Measurements from ENCODE around the gene OSBP2.
A peak's percentile ranks its signal among the peaks of the same experiment; 100 is the strongest.

OSBP2 gene

GRCh38 chr22:30879415-30879797 is 184.7 kb downstream of the OSBP2 start:
- WGBS = 87% methylated on average over 8 of the region's 8 CpGs
- no peak overlapping the region for H3K27ac ChIP-seq (ENCODE audit: low read depth, low read length)
- no peak overlapping the region for H3K9ac ChIP-seq (ENCODE audit: low read depth, low read length)

GRCh38 chr22:30880181-30880601 is 185.5 kb downstream of the OSBP2 start:
- H3K4me3 ChIP-seq (ENCODE audit: low read length) = no peak overlapping the region
- H3K27ac ChIP-seq (ENCODE audit: low read depth, low read length) = no peak overlapping the region
- no peaks in the 10 kb centered on the region for H3K27me3 ChIP-seq (ENCODE audit: insufficient read depth, low read length)
- no peak overlapping the region for H3K9ac ChIP-seq (ENCODE audit: low read depth, low read length)
- no peaks in the 10 kb centered on the region for H3K4me1 ChIP-seq (ENCODE audit: insufficient read depth, low read length)
- no peaks in the 10 kb centered on the region for H3K9me3 ChIP-seq (ENCODE audit: insufficient read depth, low read depth, low read length)
- no peaks in the 10 kb centered on the region for H3K36me3 ChIP-seq (ENCODE audit: insufficient read depth, low read length)
- WGBS = 90% methylated on average over 8 of the region's 8 CpGs

More at GRCh38 chr22:30879415-30879797, 184.7 kb downstream of the OSBP2 start:
- Histone ChIP-seq H3K27me3 (ENCODE audit: insufficient read depth, low read length) (no peaks in the 10 kb centered on the region), H3K9me3 (ENCODE audit: insufficient read depth, low read depth, low read length) (no peaks in the 10 kb centered on the region), H3K36me3 (ENCODE audit: insufficient read depth, low read length) (no peaks in the 10 kb centered on the region), H3K4me1 (ENCODE audit: insufficient read depth, low read length) (no peaks in the 10 kb centered on the region), H3K4me3 (ENCODE audit: low read length) (no peak overlapping the region)

- Histone ChIP-seq H3K36me3 (ENCODE audit: insufficient read depth, low read length) (no peaks in the 10 kb centered on the region), H3K4me3 (ENCODE audit: low read length) (no peak overlapping the region), H3K9me3 (ENCODE audit: insufficient read depth, low read depth, low read length) (no peaks in the 10 kb centered on the region), H3K27me3 (ENCODE audit: insufficient read depth, low read length) (no peaks in the 10 kb centered on the region), H3K27ac (ENCODE audit: low read depth, low read length) (no peak overlapping the region), H3K9ac (ENCODE audit: low read depth, low read length) (no peak overlapping the region), H3K4me1 (ENCODE audit: insufficient read depth, low read length) (no peaks in the 10 kb centered on the region)
- 95% methylated on average over 5 of the region's 5 CpGs for WGBS
Observed at GRCh38 chr22:30880847-30881246, 186.2 kb downstream of the OSBP2 start.

DNA sequence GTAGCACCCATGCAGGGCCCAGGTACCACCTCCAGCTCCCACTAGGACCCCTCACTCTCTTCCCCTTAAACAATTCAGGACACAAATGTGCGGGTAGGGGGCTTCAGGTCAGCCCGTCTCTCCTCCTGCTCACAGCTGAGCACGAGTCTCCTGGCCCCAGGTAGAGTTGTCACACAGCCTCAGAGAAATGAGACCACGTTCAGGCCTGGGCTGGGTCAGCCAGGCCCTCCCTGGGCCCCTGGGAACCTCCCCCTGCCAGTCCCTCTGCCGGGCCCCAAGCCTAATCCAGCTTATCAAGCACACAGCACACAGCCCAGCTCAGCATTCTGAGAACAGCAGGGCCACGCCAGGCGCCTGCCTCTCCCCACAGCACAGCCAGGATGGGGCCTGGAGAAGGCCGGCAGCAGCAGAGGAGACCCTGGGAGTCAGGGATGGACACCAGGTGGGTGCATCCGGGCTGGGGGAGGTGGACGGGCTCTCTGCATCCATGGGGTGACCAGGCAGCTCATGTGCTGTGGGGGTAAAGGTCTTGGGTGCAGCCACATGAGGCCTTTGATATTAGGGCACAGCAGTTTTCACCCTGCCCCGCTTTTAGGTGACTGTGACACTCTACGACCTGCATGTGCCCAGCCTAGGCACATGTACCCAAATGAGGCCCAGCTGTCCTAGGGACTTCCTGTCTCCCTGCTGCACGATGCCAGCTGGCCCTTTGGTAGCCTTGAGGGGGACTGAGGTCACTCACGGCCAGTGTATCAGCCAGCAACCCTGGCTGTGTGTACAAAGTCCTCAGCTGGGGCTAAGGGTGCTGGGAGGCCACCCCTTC is 186.9 kb downstream of the OSBP2 start:
- Histone ChIP-seq H3K27me3 (ENCODE audit: insufficient read depth, low read length) (no peaks in the 10 kb centered on the region), H3K27ac (ENCODE audit: low read depth, low read length) (no peak overlapping the region), H3K4me3 (ENCODE audit: low read length) (no peak overlapping the region), H3K9ac (ENCODE audit: low read depth, low read length) (0 out of 2 replicates have a peak overlapping the region, but pooled peaks have one; percentile 6), H3K4me1 (ENCODE audit: insufficient read depth, low read length) (no peaks in the 10 kb centered on the region), H3K9me3 (ENCODE audit: insufficient read depth, low read depth, low read length) (no peaks in the 10 kb centered on the region), H3K36me3 (ENCODE audit: insufficient read depth, low read length) (no peaks in the 10 kb centered on the region)
- WGBS = 81% methylated on average over 14 of the region's 14 CpGs

DNA sequence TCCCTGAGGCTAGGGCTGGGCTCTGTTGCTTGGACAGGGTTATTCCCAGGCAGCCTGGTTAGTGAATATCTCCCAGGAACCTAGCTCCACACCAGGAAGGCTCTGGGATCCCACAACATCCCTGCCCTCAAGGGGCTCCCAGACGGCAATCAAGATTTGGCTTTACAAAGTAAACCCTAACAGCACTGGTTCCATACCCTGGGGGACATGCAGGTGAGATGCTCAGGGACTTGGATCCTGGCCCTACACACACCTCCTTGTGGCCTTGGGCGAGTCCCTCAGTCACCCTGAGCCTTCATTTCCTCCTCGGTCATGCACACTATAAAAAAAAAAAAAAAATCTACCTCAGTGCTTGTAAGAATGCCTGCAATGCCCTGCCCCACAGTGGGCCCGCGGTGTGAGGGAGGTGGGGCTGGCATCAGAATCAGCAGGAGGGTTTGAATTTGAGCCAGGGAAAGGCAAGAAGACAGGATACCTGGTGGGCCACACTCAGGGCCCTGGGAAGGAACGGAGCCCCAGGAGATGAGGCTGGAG is 187.6 kb downstream of the OSBP2 start:
- Histone ChIP-seq H3K27ac (ENCODE audit: low read depth, low read length) (no peak overlapping the region), H3K9me3 (ENCODE audit: insufficient read depth, low read depth, low read length) (no peaks in the 10 kb centered on the region), H3K4me1 (ENCODE audit: insufficient read depth, low read length) (no peaks in the 10 kb centered on the region), H3K36me3 (ENCODE audit: insufficient read depth, low read length) (no peaks in the 10 kb centered on the region), H3K27me3 (ENCODE audit: insufficient read depth, low read length) (no peaks in the 10 kb centered on the region), H3K9ac (ENCODE audit: low read depth, low read length) (no peak overlapping the region), H3K4me3 (ENCODE audit: low read length) (no peak overlapping the region)
- WGBS = 71% methylated on average over 6 of the region's 6 CpGs

DNA sequence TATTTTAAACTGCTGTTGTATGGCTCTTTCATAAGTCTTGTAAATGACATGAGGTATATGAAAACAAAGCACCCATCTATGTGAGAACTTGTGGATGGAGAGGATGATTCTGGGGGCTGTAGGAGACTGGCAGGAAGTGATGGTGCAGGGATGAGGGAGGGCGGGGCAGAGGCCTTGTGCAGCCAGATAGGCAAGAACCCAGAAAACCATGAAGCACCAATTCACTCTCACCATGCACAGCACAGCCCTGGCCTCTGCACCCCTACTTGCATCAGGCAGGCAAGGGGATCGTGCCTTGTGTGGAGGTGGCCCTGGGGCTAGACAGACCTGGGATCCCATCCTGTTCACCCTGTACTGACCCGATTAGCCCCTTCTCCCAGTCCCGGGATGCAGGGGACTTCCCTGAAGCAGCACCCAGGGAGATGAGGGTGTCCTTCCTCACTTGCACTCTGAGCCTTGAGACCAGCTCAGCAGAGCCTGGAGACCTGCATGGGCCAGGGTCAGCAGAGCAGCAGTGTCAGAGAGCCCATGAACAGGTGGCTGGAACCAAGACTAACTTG is 188.4 kb downstream of the OSBP2 start:
- 98% methylated on average over 3 of the region's 4 CpGs for WGBS
- no peak overlapping the region for H3K4me3 ChIP-seq (ENCODE audit: low read length)
- H3K4me1 ChIP-seq (ENCODE audit: insufficient read depth, low read length) = no peaks in the 10 kb centered on the region
- H3K9ac ChIP-seq (ENCODE audit: low read depth, low read length) = no peak overlapping the region
- no peaks in the 10 kb centered on the region for H3K9me3 ChIP-seq (ENCODE audit: insufficient read depth, low read depth, low read length)
- H3K36me3 ChIP-seq (ENCODE audit: insufficient read depth, low read length) = no peaks in the 10 kb centered on the region
- no peaks in the 10 kb centered on the region for H3K27me3 ChIP-seq (ENCODE audit: insufficient read depth, low read length)
- no peak overlapping the region for H3K27ac ChIP-seq (ENCODE audit: low read depth, low read length)

- 94% methylated on average over 7 of the region's 7 CpGs for WGBS
- no peak overlapping the region for H3K4me3 ChIP-seq (ENCODE audit: low read length)
- H3K9ac ChIP-seq (ENCODE audit: low read depth, low read length) = no peak overlapping the region
- no peaks in the 10 kb centered on the region for H3K27me3 ChIP-seq (ENCODE audit: insufficient read depth, low read length)
- H3K4me1 ChIP-seq (ENCODE audit: insufficient read depth, low read length) = no peaks in the 10 kb centered on the region
- H3K36me3 ChIP-seq (ENCODE audit: insufficient read depth, low read length) = no peaks in the 10 kb centered on the region
- H3K9me3 ChIP-seq (ENCODE audit: insufficient read depth, low read depth, low read length) = no peaks in the 10 kb centered on the region
- no peak overlapping the region for H3K27ac ChIP-seq (ENCODE audit: low read depth, low read length)
Observed at GRCh38 chr22:30883586-30884145, 189.0 kb downstream of the OSBP2 start.

- Histone ChIP-seq H3K27ac (ENCODE audit: low read depth, low read length) (no peak overlapping the region), H3K9me3 (ENCODE audit: insufficient read depth, low read depth, low read length) (no peaks in the 10 kb centered on the region), H3K27me3 (ENCODE audit: insufficient read depth, low read length) (no peaks in the 10 kb centered on the region), H3K4me3 (ENCODE audit: low read length) (no peak overlapping the region), H3K36me3 (ENCODE audit: insufficient read depth, low read length) (no peaks in the 10 kb centered on the region), H3K9ac (ENCODE audit: low read depth, low read length) (no peak overlapping the region), H3K4me1 (ENCODE audit: insufficient read depth, low read length) (no peaks in the 10 kb centered on the region)
- 94% methylated on average over 18 of the region's 18 CpGs for WGBS
Observed at GRCh38 chr22:30884211-30885000, 189.7 kb downstream of the OSBP2 start.

DNA sequence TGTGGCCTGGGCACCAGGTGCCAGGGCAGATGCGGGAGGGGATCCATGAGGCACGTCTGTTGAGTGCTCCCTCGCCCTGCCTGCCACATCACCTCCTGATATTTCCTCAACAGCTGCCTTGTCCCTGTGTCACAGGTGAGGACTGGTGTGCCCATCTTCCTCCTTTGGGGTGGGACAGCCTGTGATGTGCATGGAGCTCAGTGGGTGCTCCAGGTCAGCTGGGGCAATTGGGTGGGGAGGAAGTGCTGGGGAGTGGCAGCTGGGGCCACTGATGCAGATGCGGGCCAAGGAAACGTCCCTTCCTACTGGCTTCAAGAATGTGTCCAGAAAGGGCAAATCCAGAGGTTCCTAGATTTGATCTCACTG is 190.3 kb downstream of the OSBP2 start:
- Histone ChIP-seq H3K27ac (ENCODE audit: low read depth, low read length) (no peak overlapping the region), H3K4me1 (ENCODE audit: insufficient read depth, low read length) (no peaks in the 10 kb centered on the region), H3K9ac (ENCODE audit: low read depth, low read length) (no peak overlapping the region), H3K9me3 (ENCODE audit: insufficient read depth, low read depth, low read length) (no peaks in the 10 kb centered on the region), H3K27me3 (ENCODE audit: insufficient read depth, low read length) (no peaks in the 10 kb centered on the region), H3K4me3 (ENCODE audit: low read length) (no peak overlapping the region), H3K36me3 (ENCODE audit: insufficient read depth, low read length) (no peaks in the 10 kb centered on the region)
- 96% methylated on average over 5 of the region's 5 CpGs for WGBS

GRCh38 chr22:30885591-30885990 is 190.9 kb downstream of the OSBP2 start:
- Histone ChIP-seq H3K27ac (ENCODE audit: low read depth, low read length) (no peak overlapping the region), H3K4me3 (ENCODE audit: low read length) (no peak overlapping the region), H3K4me1 (ENCODE audit: insufficient read depth, low read length) (no peaks in the 10 kb centered on the region), H3K9ac (ENCODE audit: low read depth, low read length) (no peak overlapping the region), H3K36me3 (ENCODE audit: insufficient read depth, low read length) (no peaks in the 10 kb centered on the region), H3K9me3 (ENCODE audit: insufficient read depth, low read depth, low read length) (no peaks in the 10 kb centered on the region), H3K27me3 (ENCODE audit: insufficient read depth, low read length) (no peaks in the 10 kb centered on the region)
- WGBS = 93% methylated on average over 9 of the region's 9 CpGs

DNA sequence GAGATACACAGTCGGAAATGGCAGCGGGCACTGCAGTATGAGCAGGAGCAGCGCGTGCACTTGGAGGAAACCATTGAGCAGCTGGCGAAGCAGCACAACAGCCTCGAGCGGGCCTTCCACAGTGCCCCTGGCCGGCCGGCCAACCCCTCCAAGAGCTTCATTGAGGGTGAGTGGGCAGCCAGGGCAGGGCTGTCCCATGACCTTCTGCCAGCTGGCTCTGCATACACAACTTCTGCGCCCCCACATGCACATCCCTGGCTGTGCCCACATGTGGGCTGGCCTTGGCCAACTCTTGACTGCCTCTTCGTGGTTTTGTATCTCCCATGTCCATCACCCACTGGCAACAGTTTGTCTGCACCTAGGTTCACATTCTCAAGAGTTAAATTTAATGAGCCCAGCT is 192.8 kb downstream of the OSBP2 start:
- 96% methylated on average over 11 of the region's 11 CpGs for WGBS
- H3K4me1 ChIP-seq (ENCODE audit: insufficient read depth, low read length) = no peaks in the 10 kb centered on the region
- no peak overlapping the region for H3K9ac ChIP-seq (ENCODE audit: low read depth, low read length)
- no peaks in the 10 kb centered on the region for H3K36me3 ChIP-seq (ENCODE audit: insufficient read depth, low read length)
- H3K27me3 ChIP-seq (ENCODE audit: insufficient read depth, low read length) = no peaks in the 10 kb centered on the region
- H3K4me3 ChIP-seq (ENCODE audit: low read length) = no peak overlapping the region
- no peaks in the 10 kb centered on the region for H3K9me3 ChIP-seq (ENCODE audit: insufficient read depth, low read depth, low read length)
- H3K27ac ChIP-seq (ENCODE audit: low read depth, low read length) = no peak overlapping the region

All from HUES64 (cell line).